Mesendoderm (in vitro differentiated cells): ENCODE measurements around the gene ARHGAP26.

ENCODE experiments used
- DNase-seq: peaks from one replicate; pipeline ENCODE4 v3.0.0; 2013
- H2AK5ac ChIP-seq: 2 replicates; pipeline ENCODE4 v1.6.1; 2013; ENCODE audit warnings: low read length, inconsistent platforms
- H2BK120ac ChIP-seq: 2 replicates; pipeline ENCODE4 v1.6.1; 2013; ENCODE audit warnings: low read depth, mild to moderate bottlenecking, low read length, moderate library complexity, mixed read lengths
- H2BK15ac ChIP-seq: replicated peaks from 2 replicates; pipeline ENCODE4 v1.6.1; 2013; ENCODE audit warnings: low read depth, mild to moderate bottlenecking, moderate library complexity
- H2BK5ac ChIP-seq: 2 replicates; pipeline ENCODE4 v1.6.1; 2013; ENCODE audit warnings: low read length, inconsistent platforms
- H3K18ac ChIP-seq: 2 replicates; pipeline ENCODE4 v1.6.1; 2013; ENCODE audit warnings: mild to moderate bottlenecking, low read length, mixed read lengths
- H3K23ac ChIP-seq: one replicate; pipeline ENCODE4 v1.6.1; 2013; ENCODE audit warnings: low read length
- H3K27ac ChIP-seq: 2 replicates; pipeline ENCODE4 v1.5.1; 2013; ENCODE audit warnings: low read depth, mild to moderate bottlenecking, inconsistent platforms, low read length, moderate library complexity
- H3K27me3 ChIP-seq: 2 replicates; pipeline ENCODE4 v1.6.1; 2013; ENCODE audit warnings: low read length, control low read depth, mild to moderate bottlenecking, inconsistent platforms; ENCODE audit not compliant: insufficient read depth, poor library complexity
- H3K36me3 ChIP-seq: 2 replicates; pipeline ENCODE4 v1.6.1; 2013; ENCODE audit warnings: low read length, inconsistent platforms; ENCODE audit not compliant: control insufficient read depth, insufficient read depth
- H3K4ac ChIP-seq: one replicate; pipeline ENCODE4 v1.6.1; 2013; ENCODE audit warnings: low read depth, mild to moderate bottlenecking, low read length, moderate library complexity
- H3K4me1 ChIP-seq: 2 replicates; pipeline ENCODE4 v1.6.1; 2013; ENCODE audit warnings: low read depth, low read length, inconsistent platforms; ENCODE audit not compliant: control insufficient read depth
- H3K4me2 ChIP-seq: 2 replicates; pipeline ENCODE4 v1.6.1; 2013; ENCODE audit warnings: low read length
- H3K4me3 ChIP-seq: 2 replicates; pipeline ENCODE4 v1.5.1; 2013; ENCODE audit warnings: mild to moderate bottlenecking, low read length
- H3K56ac ChIP-seq: one replicate; pipeline ENCODE4 v1.6.1; 2013; ENCODE audit warnings: low read length
- H3K79me1 ChIP-seq: 2 replicates; pipeline ENCODE4 v1.6.1; 2013; ENCODE audit warnings: low read length, inconsistent platforms
- H3K79me2 ChIP-seq: 2 replicates; pipeline ENCODE4 v1.6.1; 2013; ENCODE audit warnings: mild to moderate bottlenecking, low read length; ENCODE audit not compliant: control insufficient read depth, insufficient read depth
- H3K9ac ChIP-seq: 2 replicates; pipeline ENCODE4 v1.6.1; 2013; ENCODE audit warnings: low read length, inconsistent platforms
- H4K5ac ChIP-seq: one replicate; pipeline ENCODE4 v1.6.1; 2013; ENCODE audit warnings: low read length
- H4K8ac ChIP-seq: one replicate; pipeline ENCODE4 v1.6.1; 2013; ENCODE audit warnings: low read depth, mild to moderate bottlenecking, control low read depth, low read length, moderate library complexity
- WGBS: extraction: QIAGEN DNeasy Blood & Tissue Kit; methylation state at CpG from one replicate; pipeline ENCODE4 v1.1.7; 2013; ENCODE audit warnings: low lambda C conversion rate, missing lambda C conversion rate; ENCODE audit not compliant: insufficient coverage; ENCODE audit errors: extremely low coverage; 5-methylcytosine and 5-hydroxymethylcytosine counted together

ARHGAP26 gene

DNA sequence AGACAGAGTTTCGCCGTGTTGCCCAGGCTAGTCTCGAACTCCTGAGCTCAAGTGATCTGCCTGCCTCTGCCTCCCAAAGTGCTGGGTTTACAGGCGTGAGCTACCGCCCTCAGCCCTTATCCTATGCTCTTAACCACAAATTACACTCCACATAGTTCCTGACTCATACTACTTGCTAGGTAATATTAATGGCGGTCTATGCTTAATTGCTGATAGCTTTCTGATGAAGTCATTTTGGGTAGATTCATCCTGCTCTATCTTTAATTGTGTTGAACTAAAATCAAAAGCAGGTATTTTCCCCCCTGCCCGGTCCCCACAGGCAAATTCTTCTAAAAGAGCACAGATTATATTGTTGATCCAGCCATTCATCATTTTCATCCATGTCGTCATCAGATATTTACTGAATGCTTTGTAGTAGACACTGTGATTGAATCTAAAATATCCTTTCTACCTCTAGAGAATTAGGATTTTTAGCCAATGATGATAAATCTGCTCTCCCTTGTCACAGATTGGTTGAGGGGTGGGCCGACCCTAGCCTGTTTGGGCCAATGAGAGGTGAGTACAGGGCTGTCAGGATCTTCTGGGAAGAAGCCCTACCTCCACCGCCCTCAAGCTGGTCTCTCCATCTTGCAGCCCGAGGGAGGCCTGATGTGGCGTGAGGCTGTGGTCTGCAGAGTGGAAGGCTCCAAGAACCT lies 488.5 kb downstream of the ARHGAP26 start:
- H3K27ac ChIP-seq: no peak overlapping the region
- no peak overlapping the region for H4K5ac ChIP-seq
- no CpG with 5 or more reads among the region's 12 CpGs for WGBS
- no peak overlapping the region for H3K9ac ChIP-seq
- no peaks in the 10 kb centered on the region for H3K79me2 ChIP-seq
- H3K4me3 ChIP-seq: no peak overlapping the region
- H3K56ac ChIP-seq: no peak overlapping the region
- no peak overlapping the region for H3K4me2 ChIP-seq
- no peaks in the 10 kb centered on the region for H3K4me1 ChIP-seq
- no peak overlapping the region for H2BK5ac ChIP-seq
- H3K18ac ChIP-seq: no peak overlapping the region
- no peaks in the 10 kb centered on the region for H3K27me3 ChIP-seq
- H3K79me1 ChIP-seq: no peaks in the 10 kb centered on the region
- no peak for DNase-seq
- H3K36me3 ChIP-seq: no peaks in the 10 kb centered on the region
- H2AK5ac ChIP-seq: no peak overlapping the region
- H3K23ac ChIP-seq: no peak overlapping the region
- H4K8ac ChIP-seq: no peak overlapping the region
- H2BK120ac ChIP-seq: no peak overlapping the region
- no peak overlapping the region for H2BK15ac ChIP-seq
- no peak overlapping the region for H3K4ac ChIP-seq

DNA sequence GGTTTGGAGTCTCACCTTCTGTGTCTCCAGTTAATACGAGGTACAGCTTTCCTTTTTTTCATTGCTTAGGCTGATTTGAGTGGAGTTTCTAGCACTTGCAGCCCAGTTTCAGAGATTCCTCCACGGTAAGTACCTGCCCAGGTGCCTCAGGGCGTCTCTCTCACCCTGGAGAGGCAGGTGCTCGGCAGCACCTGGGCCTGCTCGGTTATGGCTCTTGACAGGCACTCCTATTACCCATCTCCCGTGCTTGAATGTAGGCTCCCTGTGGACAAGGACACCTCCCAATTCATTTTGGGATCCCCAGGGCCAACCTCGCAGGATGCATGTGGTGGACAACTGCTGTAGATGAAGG lies 489.1 kb downstream of the ARHGAP26 start:
- Histone ChIP-seq H3K9ac (no peak overlapping the region), H3K79me2 (no peaks in the 10 kb centered on the region), H3K27me3 (no peaks in the 10 kb centered on the region), H2AK5ac (no peak overlapping the region), H3K4me1 (peaks cover under 1% of the 10 kb centered on the region), H2BK120ac (no peak overlapping the region), H3K23ac (no peak overlapping the region), H3K4me3 (no peak overlapping the region), H2BK5ac (no peak overlapping the region), H3K4me2 (no peak overlapping the region), H3K36me3 (no peaks in the 10 kb centered on the region), H4K8ac (no peak overlapping the region), H2BK15ac (no peak overlapping the region), H3K27ac (no peak overlapping the region), H4K5ac (no peak overlapping the region), H3K56ac (no peak overlapping the region), H3K18ac (no peak overlapping the region), H3K4ac (no peak overlapping the region), H3K79me1 (no peaks in the 10 kb centered on the region)
- WGBS: no CpG with 5 or more reads among the region's 7 CpGs
- DNase-seq: no peak

GRCh38 chr5:143261748-143262392 lies 491.7 kb downstream of the ARHGAP26 start:
- Histone ChIP-seq H2BK15ac (no peak overlapping the region), H3K9ac (no peak overlapping the region), H3K27me3 (no peaks in the 10 kb centered on the region), H3K4me3 (no peak overlapping the region), H2AK5ac (no peak overlapping the region), H3K23ac (no peak overlapping the region), H4K5ac (no peak overlapping the region), H3K79me1 (no peaks in the 10 kb centered on the region), H2BK120ac (no peak overlapping the region), H3K79me2 (no peaks in the 10 kb centered on the region), H4K8ac (no peak overlapping the region), H3K4me1 (peaks cover 1% of the 10 kb centered on the region), H3K4me2 (no peak overlapping the region), H3K36me3 (no peaks in the 10 kb centered on the region), H3K56ac (no peak overlapping the region), H3K4ac (no peak overlapping the region), H3K18ac (no peak overlapping the region), H2BK5ac (no peak overlapping the region), H3K27ac (no peak overlapping the region)
- no CpG with 5 or more reads among the region's 7 CpGs for WGBS
- no peak for DNase-seq

DNA sequence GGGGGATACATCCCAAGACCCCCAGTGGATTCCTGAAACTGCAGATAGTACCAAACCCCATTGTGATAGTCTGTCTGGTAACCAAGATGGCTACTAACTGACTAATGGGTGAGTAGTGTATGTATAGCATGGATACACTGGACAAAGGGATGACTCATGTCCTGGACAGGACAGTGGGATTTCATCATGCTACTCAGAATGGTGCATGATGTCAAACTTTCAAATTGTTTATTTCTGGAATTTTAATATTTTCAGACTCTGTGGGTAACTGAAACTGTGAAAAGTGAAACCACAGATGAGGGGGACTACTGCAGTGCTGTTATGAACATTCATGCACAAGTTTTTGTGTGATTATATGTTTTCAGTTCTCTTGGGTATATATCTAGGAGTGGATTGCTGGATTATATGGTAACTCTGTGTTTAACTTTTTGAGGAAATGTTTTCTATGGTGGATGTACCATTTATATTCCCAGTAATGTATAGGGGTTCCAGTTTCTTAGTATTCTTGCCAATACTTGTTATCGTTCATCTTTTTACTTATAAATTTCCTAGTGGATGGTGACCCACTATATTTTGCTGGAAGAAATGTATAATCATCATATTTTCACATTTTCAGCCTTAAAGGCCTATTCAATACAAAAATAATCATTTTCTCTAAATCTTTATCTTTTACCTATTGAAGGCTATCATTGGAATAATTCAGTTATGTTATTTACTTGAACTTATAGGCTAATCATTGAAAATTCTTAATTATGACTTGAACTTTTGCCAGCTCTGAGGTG lies 492.4 kb downstream of the ARHGAP26 start:
- no peak for DNase-seq
- H2AK5ac ChIP-seq: no peak overlapping the region
- no peak overlapping the region for H3K4me2 ChIP-seq
- H2BK5ac ChIP-seq: no peak overlapping the region
- H3K27ac ChIP-seq: no peak overlapping the region
- H3K4ac ChIP-seq: no peak overlapping the region
- H3K27me3 ChIP-seq: no peaks in the 10 kb centered on the region
- no peaks in the 10 kb centered on the region for H3K79me1 ChIP-seq
- H2BK120ac ChIP-seq: no peak overlapping the region
- H4K8ac ChIP-seq: no peak overlapping the region
- H4K5ac ChIP-seq: no peak overlapping the region
- no peak overlapping the region for H3K4me3 ChIP-seq
- H3K4me1 ChIP-seq: peaks cover 1% of the 10 kb centered on the region
- WGBS: no CpG with 5 or more reads among the region's 1 CpG
- H3K9ac ChIP-seq: no peak overlapping the region
- no peaks in the 10 kb centered on the region for H3K36me3 ChIP-seq
- H3K56ac ChIP-seq: no peak overlapping the region
- H3K23ac ChIP-seq: no peak overlapping the region
- H3K79me2 ChIP-seq: no peaks in the 10 kb centered on the region
- no peak overlapping the region for H3K18ac ChIP-seq
- no peak overlapping the region for H2BK15ac ChIP-seq

- Histone ChIP-seq H4K5ac (no peak overlapping the region), H3K4me1 (peaks cover 1% of the 10 kb centered on the region), H2BK5ac (no peak overlapping the region), H3K79me2 (no peaks in the 10 kb centered on the region), H3K9ac (no peak overlapping the region), H3K79me1 (no peaks in the 10 kb centered on the region), H3K4me3 (no peak overlapping the region), H3K4ac (no peak overlapping the region), H3K36me3 (no peaks in the 10 kb centered on the region), H3K23ac (no peak overlapping the region), H2BK15ac (no peak overlapping the region), H3K18ac (no peak overlapping the region), H2AK5ac (no peak overlapping the region), H4K8ac (no peak overlapping the region), H3K27ac (no peak overlapping the region), H3K27me3 (no peaks in the 10 kb centered on the region), H3K4me2 (no peak overlapping the region), H2BK120ac (peak overlapping the region; percentile 61), H3K56ac (no peak overlapping the region)
- no peak for DNase-seq
- WGBS: no CpG with 5 or more reads among the region's 4 CpGs
Observed at GRCh38 chr5:143263272-143263810, 493.2 kb downstream of the ARHGAP26 start.
